Naive thymus-derived CD8-positive, alpha-beta T cell (primary cell): Measurements from ENCODE around the gene ADCY10. TPM values are rescaled to one million over a fixed set of nuclear protein-coding genes. Genes with fewer than 3 reads are reported as not detected.

ENCODE experiments used
- ATAC-seq, 2 donors: fragments of 150-1000 bp; cut with Tn5 transposase in 1 of 2; sonication (Bioruptor Pico), chemical (Tn5 transposase) in 1 of 2; 1 replicate in 1 of 2; 2 replicates in 1 of 2; pipeline ENCODE4 v1.10.0; 2021; ENCODE audit warnings: mild to moderate bottlenecking in 2 of 2, moderate library complexity in 2 of 2
- POLR2A ChIA-PET: fragments of 350-600 bp; sonication (Branson Sonifier 250); formaldehyde crosslinking; loops from one replicate; lab custom pipeline; 2021; ENCODE audit warnings: antibody characterized with exemption; lab: Charles Lee
- DNase-seq, 10 donors: peaks; one replicate each; pipeline versions ENCODE4 v3.0.0 to v3.0.0-alpha.2; 2020 to 2022
- H3K27ac Mint-ChIP-seq, 10 donors: one replicate each; pipeline ENCODE4 v1.8.0; 2020 to 2022; ENCODE audit warnings: mild to moderate bottlenecking in 10 of 10, mixed read lengths in 10 of 10, moderate library complexity in 4 of 10, inconsistent platforms in 1 of 10
- H3K27me3 Mint-ChIP-seq, 5 donors: one replicate each; pipeline ENCODE4 v1.8.0; 2021 to 2022; ENCODE audit warnings: mixed read lengths in 5 of 5
- H3K36me3 Mint-ChIP-seq, 3 donors: one replicate each; pipeline ENCODE4 v1.8.0; 2020 to 2022; ENCODE audit warnings: mixed read lengths in 3 of 3, mild to moderate bottlenecking in 2 of 3, inconsistent platforms in 1 of 3
- H3K4me1 Mint-ChIP-seq, 4 donors: one replicate each; pipeline ENCODE4 v1.8.0; 2021 to 2022; ENCODE audit warnings: mixed read lengths in 4 of 4
- H3K4me3 Mint-ChIP-seq, 10 donors: one replicate each; pipeline ENCODE4 v1.8.0; 2020 to 2022; ENCODE audit warnings: mild to moderate bottlenecking in 10 of 10, mixed read lengths in 10 of 10, moderate library complexity in 6 of 10, inconsistent platforms in 1 of 10
- H3K9me3 Mint-ChIP-seq, 9 donors: one replicate each; pipeline ENCODE4 v1.8.0; 2020 to 2022; ENCODE audit warnings: mixed read lengths in 9 of 9, mild to moderate bottlenecking in 3 of 9, inconsistent platforms in 1 of 9, moderate library complexity in 1 of 9
- polyA plus RNA-seq, 3 donors: library from polyadenylated mRNA; unstranded; fragments of 300-500 nt; fragmentation: Illumina TruSeq; gene quantifications; one replicate each; pipeline ENCODE4 v1.2.3, GENCODE V29; 2021
- total RNA-seq, 8 experiments: library from RNA in 2 of 8; stranded (reverse) in 2 of 8; gene quantifications; one replicate each; pipeline ENCODE4 v1.2.3 and lab custom pipeline; 2021 to 2026

ADCY10 gene
- total and polyA plus RNA-seq, 5 experiments from 2014 or later, result 0.41 to 1.1 TPM; not detected in 3

DNA sequence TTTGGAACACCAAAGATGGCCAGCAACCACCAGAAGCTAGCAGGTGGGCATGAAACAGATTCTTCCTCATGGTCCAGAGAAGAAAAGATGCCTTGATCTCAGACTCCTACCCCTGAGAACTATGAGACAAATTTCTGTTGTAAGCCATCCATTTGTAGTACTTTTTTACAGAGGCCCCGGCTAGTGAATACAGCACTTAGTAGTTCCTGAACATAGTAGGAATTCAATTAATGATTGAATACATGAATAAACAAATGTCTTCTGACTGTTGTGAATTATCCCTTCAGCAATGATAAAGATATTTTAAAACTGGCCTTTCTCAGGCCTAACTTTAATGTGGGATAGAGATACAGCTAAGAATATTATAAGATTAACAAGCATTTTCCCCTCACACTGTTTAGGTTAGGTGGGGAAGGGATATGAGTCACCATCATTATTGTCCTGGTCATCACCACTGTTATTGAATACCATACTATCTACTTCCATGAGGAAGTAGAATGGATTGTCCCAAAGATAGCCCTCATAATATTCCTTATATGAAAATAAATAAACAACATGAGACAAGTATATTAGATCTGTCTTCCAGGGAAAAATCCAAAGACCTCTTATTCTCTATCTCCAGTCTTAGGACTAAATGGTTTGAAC lies 51.4 kb downstream of the ADCY10 start:
- no peak for ATAC-seq
- no peak overlapping the region for H3K27ac Mint-ChIP-seq

GRCh38 chr1:167861664-167862381 lies 52.1 kb downstream of the ADCY10 start:
- H3K4me1 Mint-ChIP-seq, result no peaks in the 10 kb centered on the region
- DNase-seq (no peak), ATAC-seq (no peak)
- POLR2A ChIA-PET, result no interaction called here
- peaks cover 0 to 5% (median 0%) of the 10 kb centered on the region in 5 donors for H3K27me3 Mint-ChIP-seq
- H3K27ac Mint-ChIP-seq, result no peak overlapping the region
- H3K9me3 Mint-ChIP-seq, result no peaks in the 10 kb centered on the region
- no peaks in the 10 kb centered on the region for H3K36me3 Mint-ChIP-seq
- no peak overlapping the region for H3K4me3 Mint-ChIP-seq

More for the DNA sequence above, 51.4 kb downstream of the ADCY10 start:
- DNase-seq, result no peak
- no peaks in the 10 kb centered on the region for H3K4me1 Mint-ChIP-seq
- H3K9me3 Mint-ChIP-seq, result no peaks in the 10 kb centered on the region
- POLR2A ChIA-PET, result no interaction called here
- H3K27me3 Mint-ChIP-seq, result peaks cover 0 to 5% (median 0%) of the 10 kb centered on the region in 5 donors
- H3K4me3 Mint-ChIP-seq, result no peak overlapping the region
- H3K36me3 Mint-ChIP-seq, result no peaks in the 10 kb centered on the region

DNA sequence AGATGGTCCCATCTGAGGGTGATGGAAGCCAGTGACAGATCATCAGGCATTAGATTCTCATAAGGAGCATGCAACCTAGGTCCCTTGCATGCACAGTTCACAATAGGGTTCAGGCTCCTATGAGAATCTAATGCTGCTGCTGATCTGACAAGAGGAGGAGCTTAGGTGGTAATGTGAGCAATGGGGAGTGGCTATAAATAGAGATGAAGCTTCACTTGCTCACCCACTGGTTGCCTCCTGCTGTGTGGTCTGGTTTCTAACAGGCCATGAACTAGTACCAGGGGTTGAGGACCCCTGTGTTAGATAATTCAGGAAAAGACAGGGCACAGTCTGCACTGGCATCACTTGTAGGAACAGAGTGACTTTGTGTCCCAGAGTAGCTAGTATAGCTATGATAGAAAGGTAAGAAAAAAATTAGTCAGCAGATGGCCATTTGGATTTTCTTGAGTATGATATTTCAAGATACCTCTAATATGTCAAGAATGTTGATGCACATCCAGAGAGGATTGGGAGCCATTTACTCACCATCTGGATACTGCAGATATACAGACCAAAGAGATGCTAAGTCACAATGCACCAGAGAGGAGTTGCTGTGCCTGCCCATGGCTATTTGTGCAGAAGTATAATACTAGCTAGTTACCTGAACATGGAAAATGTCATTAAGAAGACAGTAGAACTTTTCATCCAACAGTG lies 53.6 kb downstream of the ADCY10 start:
- Mint-ChIP-seq H3K9me3 (no peaks in the 10 kb centered on the region), H3K4me3 (no peak overlapping the region), H3K36me3 (no peaks in the 10 kb centered on the region), H3K4me1 (no peaks in the 10 kb centered on the region), H3K27me3 (peaks cover 0 to 5% (median 0%) of the 10 kb centered on the region in 5 donors), H3K27ac (no peak overlapping the region)
- no peak for ATAC-seq
- no peak for DNase-seq
- POLR2A ChIA-PET, result no interaction called here

GRCh38 chr1:167856711-167857418 lies 57.1 kb downstream of the ADCY10 start:
- no peak for DNase-seq
- Mint-ChIP-seq H3K27me3 (no peaks in the 10 kb centered on the region), H3K36me3 (no peaks in the 10 kb centered on the region), H3K4me3 (no peak overlapping the region), H3K27ac (no peak overlapping the region), H3K4me1 (no peaks in the 10 kb centered on the region), H3K9me3 (no peaks in the 10 kb centered on the region)
- no peak for ATAC-seq
- POLR2A ChIA-PET, result no interaction called here

DNA sequence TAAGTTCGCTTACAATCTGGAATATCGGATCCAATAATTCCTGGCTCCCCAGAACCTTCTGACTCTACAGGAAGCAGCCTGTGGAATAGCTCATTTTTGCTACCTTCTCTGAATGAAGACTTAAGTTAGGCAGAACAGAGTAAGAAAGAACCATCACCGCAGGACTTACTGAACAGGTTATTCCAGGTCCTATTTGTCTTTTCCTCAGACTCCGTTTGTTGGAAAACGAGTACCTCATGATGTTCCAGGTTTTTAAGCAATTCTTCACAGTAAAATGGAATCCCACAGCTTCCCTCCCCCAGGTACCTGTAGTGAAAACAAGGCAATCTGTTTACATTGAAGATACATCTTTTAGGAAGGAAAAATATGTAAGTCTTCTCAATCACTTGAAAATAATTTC lies 59.8 kb downstream of the ADCY10 start:
- POLR2A ChIA-PET, result no interaction called here
- ATAC-seq, result no peak

GRCh38 chr1:167849666-167850065 lies 64.3 kb downstream of the ADCY10 start:
- peaks cover 0 to 8% (median 0%) of the 10 kb centered on the region in 5 donors for H3K27me3 Mint-ChIP-seq
- H3K9me3 Mint-ChIP-seq, result no peaks in the 10 kb centered on the region
- POLR2A ChIA-PET, result no interaction called here
- ATAC-seq (no peak), DNase-seq (no peak)
- no peak overlapping the region for H3K4me3 Mint-ChIP-seq
- H3K27ac Mint-ChIP-seq, result no peak overlapping the region
- H3K36me3 Mint-ChIP-seq, result no peaks in the 10 kb centered on the region
- no peaks in the 10 kb centered on the region for H3K4me1 Mint-ChIP-seq

More for the DNA sequence above, 59.8 kb downstream of the ADCY10 start:
- H3K9me3 Mint-ChIP-seq, result no peaks in the 10 kb centered on the region
- no peaks in the 10 kb centered on the region for H3K36me3 Mint-ChIP-seq
- peaks cover 0 to 8% (median 0%) of the 10 kb centered on the region in 5 donors for H3K27me3 Mint-ChIP-seq
- H3K27ac Mint-ChIP-seq, result no peak overlapping the region
- H3K4me3 Mint-ChIP-seq, result no peak overlapping the region
- no peaks in the 10 kb centered on the region for H3K4me1 Mint-ChIP-seq
- DNase-seq, result no peak

DNA sequence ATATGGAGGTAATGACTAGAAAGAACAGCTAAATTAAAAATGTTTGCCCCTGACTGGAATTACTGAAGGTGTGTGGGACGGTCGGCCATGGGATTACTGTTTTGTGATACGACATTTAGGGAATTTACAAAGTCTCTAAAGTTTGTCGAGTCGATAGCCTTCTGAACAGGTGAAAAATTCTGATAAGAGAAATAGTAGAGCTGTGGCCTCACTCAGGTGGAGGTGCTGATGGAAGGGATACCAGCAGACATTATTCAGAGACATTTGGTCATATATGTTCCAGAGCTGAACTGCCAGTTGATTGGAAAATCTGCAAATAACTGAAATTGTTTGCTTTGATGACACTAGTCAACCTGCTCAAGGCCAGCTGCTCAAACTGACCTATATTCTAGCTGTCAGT lies 71.1 kb downstream of the ADCY10 start:
- Mint-ChIP-seq H3K9me3 (no peaks in the 10 kb centered on the region), H3K27ac (no peak overlapping the region), H3K36me3 (no peaks in the 10 kb centered on the region), H3K27me3 (peaks cover 0 to 5% (median 0%) of the 10 kb centered on the region in 5 donors), H3K4me1 (no peaks in the 10 kb centered on the region), H3K4me3 (no peak overlapping the region)
- POLR2A ChIA-PET, result no interaction called here
- DNase-seq, result no peak
- ATAC-seq, result no peak

GRCh38 chr1:167841530-167841929 lies 72.4 kb downstream of the ADCY10 start:
- Mint-ChIP-seq H3K9me3 (no peaks in the 10 kb centered on the region), H3K27me3 (peaks cover 0 to 5% (median 0%) of the 10 kb centered on the region in 5 donors), H3K4me1 (peaks cover 0 to 6% (median 2%) of the 10 kb centered on the region in 4 donors), H3K36me3 (no peaks in the 10 kb centered on the region), H3K27ac (no peak overlapping the region), H3K4me3 (no peak overlapping the region)
- POLR2A ChIA-PET, result no interaction called here
- DNase-seq (no peak), ATAC-seq (no peak)

GRCh38 chr1:167839009-167839408 lies 74.9 kb downstream of the ADCY10 start:
- ATAC-seq, result no peak
- Mint-ChIP-seq H3K27ac (no peak overlapping the region), H3K36me3 (no peaks in the 10 kb centered on the region), H3K27me3 (peaks cover 0 to 5% (median 2%) of the 10 kb centered on the region in 5 donors), H3K4me3 (no peak overlapping the region), H3K9me3 (no peaks in the 10 kb centered on the region), H3K4me1 (peaks cover 0 to 6% (median 2%) of the 10 kb centered on the region in 4 donors)
- POLR2A ChIA-PET, result no interaction called here
- DNase-seq, result no peak

GRCh38 chr1:167837326-167837725 lies 76.6 kb downstream of the ADCY10 start:
- POLR2A ChIA-PET, result no interaction called here
- no peaks in the 10 kb centered on the region for H3K9me3 Mint-ChIP-seq
- no peak overlapping the region for H3K4me3 Mint-ChIP-seq
- H3K36me3 Mint-ChIP-seq, result no peaks in the 10 kb centered on the region
- H3K27ac Mint-ChIP-seq, result no peak overlapping the region
- DNase-seq (no peak), ATAC-seq (no peak)
- peaks cover 0 to 5% (median 2%) of the 10 kb centered on the region in 5 donors for H3K27me3 Mint-ChIP-seq
- H3K4me1 Mint-ChIP-seq, result peaks cover 0 to 6% (median 2%) of the 10 kb centered on the region in 4 donors

DNA sequence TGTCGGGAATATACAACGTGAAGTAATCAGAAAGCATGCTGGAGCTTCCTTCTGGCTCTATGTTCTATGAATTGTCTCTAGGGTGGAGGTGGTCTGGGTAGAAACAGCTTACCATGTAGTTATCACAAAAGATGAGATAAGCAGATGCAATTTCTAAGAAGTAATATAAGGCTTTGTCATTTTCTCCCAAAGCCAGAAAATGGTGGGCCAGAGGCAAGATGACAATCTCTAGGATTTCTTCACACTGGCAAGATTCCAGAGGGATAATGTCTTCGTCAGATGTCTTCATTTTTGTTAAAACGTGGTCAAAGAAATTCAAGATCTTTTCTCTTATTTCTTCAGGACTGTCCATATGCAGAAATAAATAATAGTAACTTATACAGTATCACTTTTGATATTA lies 77.7 kb downstream of the ADCY10 start:
- H3K27ac Mint-ChIP-seq, result no peak overlapping the region
- DNase-seq (no peak), ATAC-seq (no peak)
- peaks cover 0 to 5% (median 2%) of the 10 kb centered on the region in 5 donors for H3K27me3 Mint-ChIP-seq
- H3K4me3 Mint-ChIP-seq, result no peak overlapping the region
- H3K9me3 Mint-ChIP-seq, result no peaks in the 10 kb centered on the region
- no peaks in the 10 kb centered on the region for H3K36me3 Mint-ChIP-seq
- peaks cover 0 to 6% (median 2%) of the 10 kb centered on the region in 4 donors for H3K4me1 Mint-ChIP-seq
- POLR2A ChIA-PET, result interaction anchor here (0.6 kb wide), 1 partner anchor 214 kb away, joined by 4 read pairs; no protein-coding TSS in a partner anchor

DNA sequence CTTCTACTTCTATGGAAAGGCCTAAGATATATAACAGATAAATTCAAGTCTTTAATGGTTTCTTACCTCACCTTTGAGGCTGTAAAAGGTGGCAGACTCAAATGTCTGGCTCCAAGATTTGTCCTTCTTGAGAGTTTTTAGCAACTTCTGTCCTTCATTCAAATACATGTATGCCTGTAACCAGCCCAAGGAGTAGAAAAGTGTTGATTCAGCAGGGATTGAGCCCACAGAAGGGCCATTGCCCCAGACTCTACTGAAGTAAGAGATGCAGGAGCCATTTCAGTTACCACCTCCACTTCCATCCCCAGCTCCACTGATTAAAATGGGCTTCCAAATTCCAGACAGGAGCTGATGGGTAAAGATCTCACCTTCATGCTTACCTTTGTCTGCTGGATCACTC lies 80.0 kb downstream of the ADCY10 start:
- ATAC-seq, result no peak
- H3K27me3 Mint-ChIP-seq, result peaks cover 0 to 3% (median 2%) of the 10 kb centered on the region in 5 donors
- H3K4me1 Mint-ChIP-seq, result peaks cover 0 to 6% (median 2%) of the 10 kb centered on the region in 4 donors
- POLR2A ChIA-PET, result no interaction called here
- H3K4me3 Mint-ChIP-seq, result no peak overlapping the region
- H3K9me3 Mint-ChIP-seq, result no peaks in the 10 kb centered on the region
- no peaks in the 10 kb centered on the region for H3K36me3 Mint-ChIP-seq
- no peak overlapping the region for H3K27ac Mint-ChIP-seq
- no peak for DNase-seq
